IMR-90 (cell line): ENCODE data around the gene KIF12. TPM values are rescaled to one million over a fixed set of nuclear protein-coding genes. Genes with fewer than 3 reads are reported as not detected.

Experiments
- ATAC-seq: fragments of 200-7000 bp; cut with Tn5 transposase; 2 replicates; pipeline ENCODE4 v1.9.1; 2020; ENCODE audit warnings: low read depth, mild to moderate bottlenecking, moderate library complexity
- BruUV-seq: library from RNA; stranded (reverse); fragments of 400-500 nt; replicated peaks from 2 replicates; lab custom pipeline; 2021; lab: Mats Ljungman, UMichigan
- CTCF ChIA-PET: fragments of 300-600 bp; formaldehyde crosslinking; extraction: SDS; loops from one replicate; lab custom pipeline; 2021; ENCODE audit warnings: antibody characterized with exemption; lab: Yijun Ruan, JAX
- POLR2A ChIA-PET: fragments of 300-600 bp; sonication (Branson Sonifier 250); formaldehyde crosslinking; loops from one replicate; lab custom pipeline; 2022; ENCODE audit warnings: antibody characterized with exemption; ENCODE audit not compliant: unreplicated experiment; lab: Charles Lee
- DNase-seq: peaks from one replicate; pipeline ENCODE4 v3.0.0; 2013
- H2AFZ ChIP-seq: replicated peaks from 2 replicates; pipeline ENCODE3; 2013; ENCODE audit warnings: low read length, mild to moderate bottlenecking; ENCODE audit not compliant: poor library complexity
- H2AK5ac ChIP-seq: 2 replicates; pipeline ENCODE4 v1.6.1; 2013; ENCODE audit warnings: low read depth, low read length, inconsistent platforms
- H2AK9ac ChIP-seq: replicated peaks from 2 replicates; pipeline ENCODE3; 2013; ENCODE audit warnings: mild to moderate bottlenecking, low read depth, low read length, moderate library complexity; ENCODE audit not compliant: poor library complexity
- H2BK120ac ChIP-seq: 2 replicates; pipeline ENCODE4 v1.6.1; 2013; ENCODE audit warnings: low read depth, low read length, inconsistent platforms
- H2BK15ac ChIP-seq: 3 replicates; pipeline ENCODE4 v1.6.1; 2013; ENCODE audit warnings: low read depth, low read length, inconsistent platforms
- H2BK20ac ChIP-seq: 2 replicates; pipeline ENCODE4 v1.6.1; 2013; ENCODE audit warnings: low read depth, mild to moderate bottlenecking, inconsistent platforms, low read length, moderate library complexity
- H2BK5ac ChIP-seq: 2 replicates; pipeline ENCODE4 v1.6.1; 2013; ENCODE audit warnings: mild to moderate bottlenecking, low read depth, low read length, inconsistent platforms; ENCODE audit not compliant: poor library complexity, severe bottlenecking
- H3K14ac ChIP-seq: replicated peaks from 2 replicates; pipeline ENCODE4 v1.6.1; 2013; ENCODE audit warnings: low read depth, low read length, inconsistent platforms
- H3K18ac ChIP-seq: 2 replicates; pipeline ENCODE4 v1.6.1; 2013; ENCODE audit warnings: low read depth, low read length, control low read depth
- H3K23ac ChIP-seq: 2 replicates; pipeline ENCODE4 v1.6.1; 2013; ENCODE audit warnings: low read depth, low read length, inconsistent platforms
- H3K27ac ChIP-seq: 2 replicates; pipeline ENCODE4 v1.5.1; 2013; ENCODE audit warnings: mild to moderate bottlenecking, control low read depth, low read length; ENCODE audit not compliant: insufficient read depth
- H3K27me3 ChIP-seq: 2 replicates; pipeline ENCODE4 v1.6.1; 2013; ENCODE audit warnings: low read length; ENCODE audit not compliant: control insufficient read depth, insufficient read depth
- H3K36me3 ChIP-seq: 2 replicates; pipeline ENCODE4 v1.6.1; 2013; ENCODE audit warnings: low read length, mixed read lengths; ENCODE audit not compliant: control insufficient read depth, insufficient read depth
- H3K4ac ChIP-seq: 2 replicates; pipeline ENCODE4 v1.6.1; 2013; ENCODE audit warnings: low read depth, low read length, inconsistent platforms
- H3K4me1 ChIP-seq: 2 replicates; pipeline ENCODE4 v1.6.1; 2013; ENCODE audit warnings: low read length, mixed read lengths; ENCODE audit not compliant: control insufficient read depth, insufficient read depth
- H3K4me2 ChIP-seq: 2 replicates; pipeline ENCODE4 v1.6.1; 2013; ENCODE audit warnings: low read depth, mild to moderate bottlenecking, control low read depth, low read length, moderate library complexity
- H3K4me3 ChIP-seq: 2 replicates; pipeline ENCODE4 v1.5.1; 2013; ENCODE audit warnings: low read depth, mild to moderate bottlenecking, control low read depth, low read length, moderate library complexity; ENCODE audit not compliant: insufficient read depth
- H3K56ac ChIP-seq: 2 replicates; pipeline ENCODE4 v1.6.1; 2013; ENCODE audit warnings: low read length, inconsistent platforms; ENCODE audit not compliant: insufficient read depth; ENCODE audit errors: extremely low read depth
- H3K79me1 ChIP-seq, 2 experiments: 2 replicates each; pipeline ENCODE4 v1.6.1; 2013; ENCODE audit warnings: low read length in 2 of 2, inconsistent platforms in 1 of 2, low read depth in 1 of 2
- H3K9ac ChIP-seq: 2 replicates; pipeline ENCODE4 v1.6.1; 2013; ENCODE audit warnings: low read depth, low read length, control low read depth
- H3K9me1 ChIP-seq: 2 replicates; pipeline ENCODE4 v1.6.1; 2013; ENCODE audit warnings: low read length, inconsistent platforms; ENCODE audit not compliant: insufficient read depth
- H3K9me3 ChIP-seq: 2 replicates; pipeline ENCODE4 v1.6.1; 2013; ENCODE audit warnings: low read length; ENCODE audit not compliant: control insufficient read depth, insufficient read depth
- H4K20me1 ChIP-seq: 2 replicates; pipeline ENCODE4 v1.6.1; 2013; ENCODE audit warnings: low read length, inconsistent platforms; ENCODE audit not compliant: insufficient read depth
- H4K5ac ChIP-seq: 2 replicates; pipeline ENCODE4 v1.6.1; 2013; ENCODE audit warnings: mild to moderate bottlenecking, low read depth, low read length, control low read depth
- H4K8ac ChIP-seq, 2 experiments: 2 replicates each; pipeline ENCODE4 v1.6.1; 2013; ENCODE audit warnings: low read depth in 2 of 2, low read length in 2 of 2, control low read depth in 1 of 2, inconsistent platforms in 1 of 2
- H4K91ac ChIP-seq: 2 replicates; pipeline ENCODE4 v1.6.1; 2013; ENCODE audit warnings: low read depth, low read length, inconsistent platforms; ENCODE audit not compliant: insufficient read depth
- BHLHE40 ChIP-seq: fragments of 150-350 bp; IDR thresholded peaks from 2 replicates; pipeline ENCODE4 v1.6.1; 2016; ENCODE audit warnings: mild to moderate bottlenecking, low read depth, low read length
- CEBPB ChIP-seq: IDR thresholded peaks from 2 replicates; pipeline ENCODE4 v1.6.1; 2012; ENCODE audit warnings: low read depth, low read length, improper control_type of control experiment
- CHD1 ChIP-seq: IDR thresholded peaks from 2 replicates; pipeline ENCODE4 v1.6.1; 2012; ENCODE audit warnings: low read depth, low read length, improper control_type of control experiment
- FOS ChIP-seq: fragments of 150-350 bp; IDR thresholded peaks from 2 replicates; pipeline ENCODE4 v1.6.1; 2016; ENCODE audit warnings: low read depth, low read length
- MAFK ChIP-seq: IDR thresholded peaks from 2 replicates; pipeline ENCODE4 v1.6.1; 2012; ENCODE audit warnings: low read depth, low read length, improper control_type of control experiment
- MXI1 ChIP-seq: IDR thresholded peaks from 2 replicates; pipeline ENCODE4 v1.6.1; 2012; ENCODE audit warnings: low read depth, mild to moderate bottlenecking, low read length, moderate library complexity, borderline replicate concordance
- NFE2L2 ChIP-seq: fragments of 150-350 bp; IDR thresholded peaks from 2 replicates; pipeline ENCODE4 v1.6.1; 2016; ENCODE audit warnings: low read depth, mild to moderate bottlenecking, low read length
- POLR2A ChIP-seq: IDR thresholded peaks from 2 replicates; pipeline ENCODE4 v1.6.1; 2012; ENCODE audit warnings: mild to moderate bottlenecking, low read depth, low read length
- RAD21 ChIP-seq: IDR thresholded peaks from 2 replicates; pipeline ENCODE4 v1.6.1; 2012; ENCODE audit warnings: low read length, improper control_type of control experiment
- RCOR1 ChIP-seq: IDR thresholded peaks from 2 replicates; pipeline ENCODE4 v1.6.1; 2012; ENCODE audit warnings: mild to moderate bottlenecking, low read length, improper control_type of control experiment; ENCODE audit not compliant: insufficient replicate concordance
- RFX5 ChIP-seq: IDR thresholded peaks from 2 replicates; pipeline ENCODE4 v1.8.0; 2012; ENCODE audit warnings: low read depth, mild to moderate bottlenecking, low read length, moderate library complexity
- SMC3 ChIP-seq: fragments of 150-350 bp; IDR thresholded peaks from 2 replicates; pipeline ENCODE4 v1.6.1; 2016; ENCODE audit warnings: low read depth, mild to moderate bottlenecking, antibody characterized with exemption, low read length, moderate library complexity
- WGBS, 2 experiments: methylation state at CpG; one replicate each; pipeline versions ENCODE4 v1.1.5 to v1.1.7; 2013; ENCODE audit warnings: missing lambda C conversion rate in 2 of 2; ENCODE audit not compliant: insufficient read length in 1 of 2; ENCODE audit errors: extremely low coverage in 2 of 2; 5-methylcytosine and 5-hydroxymethylcytosine counted together
- dilution Hi-C: fragments of 300-500 bp; cut with HindIII; formaldehyde crosslinking; loops from one replicate; pipeline ENCODE4 v1.14.3; 2018; ENCODE audit warnings: low sequenced_read_pairs; ENCODE audit not compliant: unreplicated experiment
- in situ Hi-C: fragments of 300-500 bp; cut with MboI; formaldehyde crosslinking; loops from 3 replicates; pipeline ENCODE4 v1.14.3; 2019; ENCODE audit warnings: low sequenced_read_pairs, inconsistent platforms, mixed read lengths
- intact Hi-C: fragments of 100-400 bp; cut with micrococcal nuclease; formaldehyde crosslinking; loops from 2 replicates; pipeline ENCODE4 v1.10.0; 2022
- polyA plus RNA-seq, 3 experiments: library from polyadenylated mRNA; depleted of rRNA; stranded (reverse); fragments of >200 nt; gene quantifications; 2 replicates each; pipeline ENCODE4 v1.2.3, GENCODE V29; 2012; ENCODE audit warnings: low replicate concordance in 1 of 3
- total RNA-seq: library from RNA; depleted of rRNA; stranded (reverse); fragments of >200 nt; gene quantifications from 2 replicates; pipeline ENCODE4 v1.2.3, GENCODE V29; 2012
- TF ChIP-seq, protein P1 (sequence below): conservative IDR thresholded peaks from 2 replicates; pipeline ENCODE4 v1.5.1; 2012; ENCODE audit warnings: mild to moderate bottlenecking, low read depth, low read length, improper control_type of control experiment
- TF ChIP-seq, protein P2 (sequence below): fragments of 150-350 bp; IDR thresholded peaks from 2 replicates; pipeline ENCODE4 v1.6.1; 2017; ENCODE audit warnings: mild to moderate bottlenecking, antibody characterized with exemption, low read length, low read depth
- TF ChIP-seq, protein P3 (sequence below): fragments of 150-350 bp; IDR thresholded peaks from 2 replicates; pipeline ENCODE4 v1.6.1; 2016; ENCODE audit warnings: low read depth, mild to moderate bottlenecking, low read length, moderate library complexity, borderline replicate concordance

The KIF12 gene
- total and polyA plus RNA-seq, 2 of the 4 experiments (the other 2 are of a cell fraction), result not detected

DNA sequence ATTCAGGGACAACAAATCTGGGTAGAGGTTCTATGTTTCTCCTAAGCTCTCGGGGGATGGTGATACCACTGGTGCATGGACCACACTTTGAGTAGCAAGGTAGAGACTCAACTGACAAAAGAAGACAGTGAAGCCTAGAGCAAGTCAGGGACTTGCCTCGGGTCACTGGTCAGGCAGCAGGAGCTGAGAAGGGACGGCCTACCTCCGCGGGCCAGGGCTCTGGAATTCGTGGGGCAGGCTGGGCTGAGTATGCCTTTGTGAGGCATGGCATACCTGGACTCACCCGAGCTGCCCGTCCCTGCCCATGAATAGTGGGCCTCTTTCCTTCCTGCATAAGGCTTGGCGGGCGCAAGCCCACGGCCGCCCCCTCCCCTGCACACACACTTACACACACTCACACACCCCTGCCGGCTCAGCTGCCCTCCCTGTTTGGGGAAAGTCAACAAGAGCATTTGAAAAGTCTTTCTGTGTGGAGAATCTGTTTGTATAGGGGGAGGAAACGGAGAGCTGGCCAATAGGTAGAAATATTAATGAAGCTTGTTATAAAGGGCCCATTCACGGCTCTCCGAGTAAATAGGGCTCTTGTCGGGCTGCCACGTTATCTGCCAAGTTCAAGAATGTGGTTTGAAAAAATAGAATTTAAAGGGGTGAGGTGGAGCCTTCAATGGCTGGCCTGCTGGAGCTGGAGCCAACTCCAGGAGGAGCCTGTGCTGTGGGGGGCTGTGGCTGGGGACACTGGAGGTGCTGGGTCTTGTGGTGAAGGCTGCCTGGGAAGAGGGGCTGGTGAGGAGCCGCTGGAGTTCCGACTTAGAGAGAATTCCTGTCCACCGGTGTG lies 19.1 kb upstream of the KIF12 start:
- H3K27me3 ChIP-seq, result peaks cover 69% of the 10 kb centered on the region
- H3K79me1 ChIP-seq, result no peaks in the 10 kb centered on the region
- no peaks in the 10 kb centered on the region for H3K36me3 ChIP-seq
- H3K4me3 ChIP-seq, result no peak overlapping the region
- ChIA-PET CTCF (no interaction called here), POLR2A (no interaction called here)
- BruUV-seq, result no TSS peak
- no peak overlapping the region for H3K4ac ChIP-seq
- WGBS, 2 experiments, result 45% methylated on average over 6 of the region's 21 CpGs; no CpG with 5 or more reads in 1 of the 2 experiments
- H3K4me1 ChIP-seq, result peaks cover 3% of the 10 kb centered on the region; the same call in 1 of the 2 replicates
- H4K20me1 ChIP-seq, result no peaks in the 10 kb centered on the region
- no peak overlapping the region for H2BK15ac ChIP-seq
- no peak overlapping the region for H2BK20ac ChIP-seq
- H3K18ac ChIP-seq, result no peak overlapping the region
- H3K14ac ChIP-seq, result no peak overlapping the region
- dilution Hi-C loops (no loop called here), in situ Hi-C loops (no loop called here), intact Hi-C loops (no loop called here)
- H4K8ac ChIP-seq, result no peak overlapping the region
- no peaks in the 10 kb centered on the region; the same call in 1 of the 2 replicates for H3K9me1 ChIP-seq
- H2BK120ac ChIP-seq, result no peak overlapping the region
- no peak overlapping the region for H3K23ac ChIP-seq
- DNase-seq (no peak), ATAC-seq (no peak)
- H4K91ac ChIP-seq, result no peak overlapping the region
- no peak overlapping the region for H2BK5ac ChIP-seq
- H3K56ac ChIP-seq, result no peak overlapping the region
- H3K4me2 ChIP-seq, result no peak overlapping the region
- H2AK5ac ChIP-seq, result no peak overlapping the region
- no peak overlapping the region for H3K9ac ChIP-seq
- no peak overlapping the region for H2AK9ac ChIP-seq
- no peak overlapping the region for H4K5ac ChIP-seq
- H3K9me3 ChIP-seq, result 0 out of 2 replicates have a peak, but pooled peaks cover 2% of the 10 kb centered on the region
- peak overlapping the region; percentile 21 for H2AFZ ChIP-seq
- no peak overlapping the region for H3K27ac ChIP-seq
- TF ChIP-seq FOS (no peak), RCOR1 (no peak), MXI1 (no peak), CHD1 (no peak), SMC3 (no peak), MAFK (no peak), RFX5 (no peak), NFE2L2 (no peak), CEBPB (no peak), RAD21 (no peak), POLR2A (no peak), BHLHE40 (no peak)
- TF ChIP-seq, protein P1, sequence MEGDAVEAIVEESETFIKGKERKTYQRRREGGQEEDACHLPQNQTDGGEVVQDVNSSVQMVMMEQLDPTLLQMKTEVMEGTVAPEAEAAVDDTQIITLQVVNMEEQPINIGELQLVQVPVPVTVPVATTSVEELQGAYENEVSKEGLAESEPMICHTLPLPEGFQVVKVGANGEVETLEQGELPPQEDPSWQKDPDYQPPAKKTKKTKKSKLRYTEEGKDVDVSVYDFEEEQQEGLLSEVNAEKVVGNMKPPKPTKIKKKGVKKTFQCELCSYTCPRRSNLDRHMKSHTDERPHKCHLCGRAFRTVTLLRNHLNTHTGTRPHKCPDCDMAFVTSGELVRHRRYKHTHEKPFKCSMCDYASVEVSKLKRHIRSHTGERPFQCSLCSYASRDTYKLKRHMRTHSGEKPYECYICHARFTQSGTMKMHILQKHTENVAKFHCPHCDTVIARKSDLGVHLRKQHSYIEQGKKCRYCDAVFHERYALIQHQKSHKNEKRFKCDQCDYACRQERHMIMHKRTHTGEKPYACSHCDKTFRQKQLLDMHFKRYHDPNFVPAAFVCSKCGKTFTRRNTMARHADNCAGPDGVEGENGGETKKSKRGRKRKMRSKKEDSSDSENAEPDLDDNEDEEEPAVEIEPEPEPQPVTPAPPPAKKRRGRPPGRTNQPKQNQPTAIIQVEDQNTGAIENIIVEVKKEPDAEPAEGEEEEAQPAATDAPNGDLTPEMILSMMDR, result no peak
- TF ChIP-seq, protein P2, sequence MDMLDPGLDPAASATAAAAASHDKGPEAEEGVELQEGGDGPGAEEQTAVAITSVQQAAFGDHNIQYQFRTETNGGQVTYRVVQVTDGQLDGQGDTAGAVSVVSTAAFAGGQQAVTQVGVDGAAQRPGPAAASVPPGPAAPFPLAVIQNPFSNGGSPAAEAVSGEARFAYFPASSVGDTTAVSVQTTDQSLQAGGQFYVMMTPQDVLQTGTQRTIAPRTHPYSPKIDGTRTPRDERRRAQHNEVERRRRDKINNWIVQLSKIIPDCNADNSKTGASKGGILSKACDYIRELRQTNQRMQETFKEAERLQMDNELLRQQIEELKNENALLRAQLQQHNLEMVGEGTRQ, result no peak
- TF ChIP-seq, protein P3, sequence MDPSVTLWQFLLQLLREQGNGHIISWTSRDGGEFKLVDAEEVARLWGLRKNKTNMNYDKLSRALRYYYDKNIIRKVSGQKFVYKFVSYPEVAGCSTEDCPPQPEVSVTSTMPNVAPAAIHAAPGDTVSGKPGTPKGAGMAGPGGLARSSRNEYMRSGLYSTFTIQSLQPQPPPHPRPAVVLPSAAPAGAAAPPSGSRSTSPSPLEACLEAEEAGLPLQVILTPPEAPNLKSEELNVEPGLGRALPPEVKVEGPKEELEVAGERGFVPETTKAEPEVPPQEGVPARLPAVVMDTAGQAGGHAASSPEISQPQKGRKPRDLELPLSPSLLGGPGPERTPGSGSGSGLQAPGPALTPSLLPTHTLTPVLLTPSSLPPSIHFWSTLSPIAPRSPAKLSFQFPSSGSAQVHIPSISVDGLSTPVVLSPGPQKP, result no peak
